Superior temporal gyrus (tissue), 1 donor: ENCODE results near the gene RAVER1.
"Not testable (repeated sequence)": the region's sequence is repeated elsewhere in the genome, so short reads cannot be mapped to it uniquely, and the experiment has no call there.

Experiments used
- DNase-seq: peaks from one replicate; pipeline ENCODE4 v3.0.0-alpha.2; 2016; ENCODE audit errors: extremely low spot score

Gene RAVER1

DNA sequence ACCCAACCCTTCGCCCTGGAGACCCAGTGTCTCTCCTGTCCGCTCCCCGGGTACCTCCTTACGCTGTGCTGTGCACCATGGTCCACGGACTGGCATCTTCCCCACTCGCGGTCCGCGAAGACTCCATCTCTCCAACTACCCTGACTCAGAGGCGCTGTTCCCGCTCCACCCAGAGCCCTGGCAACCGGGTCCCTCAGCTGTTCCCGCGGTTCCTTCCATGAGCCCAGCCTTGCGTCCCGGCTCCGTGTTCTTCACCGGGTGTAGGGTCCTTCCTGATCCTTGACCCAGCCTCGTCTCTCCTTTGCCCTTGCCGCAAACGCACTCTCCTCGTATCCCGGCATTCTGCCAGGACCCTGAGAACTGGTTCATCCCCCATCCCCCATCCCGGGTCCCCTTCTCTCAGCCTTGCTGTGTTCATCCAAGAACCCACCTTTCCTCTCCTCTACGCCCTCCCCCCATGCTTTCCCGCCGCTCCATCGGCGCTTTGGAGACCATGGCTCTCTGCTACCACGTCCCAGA lies 42.9 kb downstream of the RAVER1 start:
- no peak for DNase-seq

DNA sequence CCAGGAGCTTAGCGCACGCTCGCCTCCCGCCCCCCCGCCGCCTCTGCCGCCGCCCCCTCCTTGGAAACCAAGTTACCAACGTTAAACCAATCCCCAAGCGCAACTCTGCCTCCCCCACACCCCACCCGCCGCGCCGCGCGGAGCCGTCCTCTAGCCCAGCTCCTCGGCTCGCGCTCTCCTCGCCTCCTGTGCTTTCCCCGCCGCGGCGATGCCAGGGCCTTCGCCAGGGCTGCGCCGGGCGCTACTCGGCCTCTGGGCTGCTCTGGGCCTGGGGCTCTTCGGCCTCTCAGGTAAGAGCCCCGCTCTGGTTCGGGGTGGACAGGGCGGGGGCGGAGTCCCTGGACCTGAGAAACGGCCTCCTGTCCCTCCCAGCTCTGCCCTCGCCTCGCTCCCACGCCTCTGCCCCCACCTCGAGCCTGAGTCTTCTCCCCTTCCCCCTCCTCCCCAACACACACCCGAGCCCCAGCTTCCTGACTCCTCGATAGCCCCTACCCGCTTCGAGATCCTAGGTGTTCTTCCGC lies 43.4 kb downstream of the RAVER1 start, which contains the start of gene ICAM5:
TSS of gene ICAM5 (plus strand) at position 117 of the 521 bp plus-strand sequence. CDS start at position 209, 92 bp downstream.
- DNase-seq, result no peak

DNA sequence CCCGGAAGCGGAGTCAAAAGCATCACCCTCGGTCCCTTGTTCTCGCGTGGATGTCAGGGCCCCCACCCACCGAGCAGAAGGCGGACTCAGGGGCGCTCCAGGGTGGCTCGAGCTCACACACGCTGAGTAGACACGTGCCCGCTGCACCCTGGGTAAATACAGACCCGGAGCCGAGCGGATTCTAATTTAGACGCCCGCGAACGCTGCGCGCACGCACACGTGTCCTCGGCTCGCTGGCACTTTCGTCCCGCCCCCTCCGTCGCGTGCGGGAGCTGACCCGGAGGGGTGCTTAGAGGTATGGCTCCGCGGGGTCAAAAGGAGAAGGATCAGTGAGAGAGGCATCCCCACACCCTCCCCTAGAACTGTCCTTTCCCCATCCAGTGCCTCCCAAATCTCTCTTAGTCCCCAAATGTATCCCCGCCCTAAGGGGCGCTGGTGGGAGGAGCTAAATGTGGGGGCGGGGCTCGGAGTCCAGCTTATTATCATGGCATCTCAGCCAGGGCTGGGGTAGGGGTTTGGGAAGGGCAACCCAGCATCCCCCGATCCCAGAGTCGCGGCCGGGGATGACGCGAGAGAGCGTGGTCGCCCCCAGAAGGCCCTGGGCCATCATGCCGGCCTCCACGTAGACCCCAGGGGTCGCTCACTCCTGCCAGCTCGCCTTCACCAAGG lies 44.0 kb downstream of the RAVER1 start:
- DNase-seq, result peak; percentile 36

DNA sequence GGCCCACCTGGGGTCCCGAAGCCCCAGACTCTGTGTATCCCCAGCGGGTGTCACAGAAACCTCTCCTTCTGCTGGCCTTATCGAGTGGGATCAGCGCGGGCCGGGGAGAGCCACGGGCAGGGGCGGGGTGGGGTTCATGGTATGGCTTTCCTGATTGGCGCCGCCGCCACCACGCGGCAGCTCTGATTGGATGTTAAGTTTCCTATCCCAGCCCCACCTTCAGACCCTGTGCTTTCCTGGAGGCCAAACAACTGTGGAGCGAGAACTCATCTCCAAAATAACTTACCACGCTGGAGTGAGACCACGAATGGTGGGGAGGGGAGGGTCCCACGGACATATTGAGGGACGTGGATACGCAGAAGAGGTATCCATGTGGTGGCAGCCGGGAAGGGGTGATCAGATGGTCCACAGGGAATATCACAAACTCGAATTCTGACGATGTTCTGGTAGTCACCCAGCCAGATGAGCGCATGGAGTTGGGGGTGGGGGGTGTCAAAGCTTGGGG lies 44.6 kb downstream of the RAVER1 start:
- no peak for DNase-seq

DNA sequence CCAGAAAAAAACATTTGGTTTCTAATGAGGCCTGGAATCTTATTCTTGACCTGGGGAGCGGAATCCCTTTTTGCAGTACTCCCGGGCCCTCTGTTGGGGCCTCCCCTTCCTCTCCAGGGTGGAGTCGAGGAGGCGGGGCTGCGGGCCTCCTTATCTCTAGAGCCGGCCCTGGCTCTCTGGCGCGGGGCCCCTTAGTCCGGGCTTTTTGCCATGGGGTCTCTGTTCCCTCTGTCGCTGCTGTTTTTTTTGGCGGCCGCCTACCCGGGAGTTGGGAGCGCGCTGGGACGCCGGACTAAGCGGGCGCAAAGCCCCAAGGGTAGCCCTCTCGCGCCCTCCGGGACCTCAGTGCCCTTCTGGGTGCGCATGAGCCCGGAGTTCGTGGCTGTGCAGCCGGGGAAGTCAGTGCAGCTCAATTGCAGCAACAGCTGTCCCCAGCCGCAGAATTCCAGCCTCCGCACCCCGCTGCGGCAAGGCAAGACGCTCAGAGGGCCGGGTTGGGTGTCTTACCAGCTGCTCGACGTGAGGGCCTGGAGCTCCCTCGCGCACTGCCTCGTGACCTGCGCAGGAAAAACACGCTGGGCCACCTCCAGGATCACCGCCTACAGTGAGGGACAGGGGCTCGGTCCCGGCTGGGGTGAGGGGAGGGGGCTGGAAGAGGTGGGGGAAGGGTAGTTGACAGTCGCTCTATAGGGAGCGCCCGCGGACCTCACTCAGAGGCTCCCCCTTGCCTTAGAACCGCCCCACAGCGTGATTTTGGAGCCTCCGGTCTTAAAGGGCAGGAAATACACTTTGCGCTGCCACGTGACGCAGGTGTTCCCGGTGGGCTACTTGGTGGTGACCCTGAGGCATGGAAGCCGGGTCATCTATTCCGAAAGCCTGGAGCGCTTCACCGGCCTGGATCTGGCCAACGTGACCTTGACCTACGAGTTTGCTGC lies 46.3 kb downstream of the RAVER1 start, which contains the start of gene ICAM4:
TSS of gene ICAM4 (plus strand) at position 153 of the 935 bp plus-strand sequence. CDS start at position 211, 58 bp downstream.
- no peak for DNase-seq

DNA sequence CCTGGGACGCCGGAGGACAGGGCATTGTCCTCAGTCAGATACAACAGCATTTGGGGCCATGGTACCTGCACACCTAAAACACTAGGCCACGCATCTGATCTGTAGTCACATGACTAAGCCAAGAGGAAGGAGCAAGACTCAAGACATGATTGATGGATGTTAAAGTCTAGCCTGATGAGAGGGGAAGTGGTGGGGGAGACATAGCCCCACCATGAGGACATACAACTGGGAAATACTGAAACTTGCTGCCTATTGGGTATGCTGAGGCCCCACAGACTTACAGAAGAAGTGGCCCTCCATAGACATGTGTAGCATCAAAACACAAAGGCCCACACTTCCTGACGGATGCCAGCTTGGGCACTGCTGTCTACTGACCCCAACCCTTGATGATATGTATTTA lies 47.9 kb downstream of the RAVER1 start:
- no peak for DNase-seq

DNA sequence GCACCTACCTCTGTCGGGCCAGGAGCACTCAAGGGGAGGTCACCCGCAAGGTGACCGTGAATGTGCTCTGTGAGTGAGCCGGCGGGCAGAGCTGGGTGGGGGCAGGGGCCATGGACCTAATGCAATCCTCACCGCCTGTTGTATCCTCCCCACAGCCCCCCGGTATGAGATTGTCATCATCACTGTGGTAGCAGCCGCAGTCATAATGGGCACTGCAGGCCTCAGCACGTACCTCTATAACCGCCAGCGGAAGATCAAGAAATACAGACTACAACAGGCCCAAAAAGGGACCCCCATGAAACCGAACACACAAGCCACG lies 48.4 kb downstream of the RAVER1 start:
- no peak for DNase-seq

DNA sequence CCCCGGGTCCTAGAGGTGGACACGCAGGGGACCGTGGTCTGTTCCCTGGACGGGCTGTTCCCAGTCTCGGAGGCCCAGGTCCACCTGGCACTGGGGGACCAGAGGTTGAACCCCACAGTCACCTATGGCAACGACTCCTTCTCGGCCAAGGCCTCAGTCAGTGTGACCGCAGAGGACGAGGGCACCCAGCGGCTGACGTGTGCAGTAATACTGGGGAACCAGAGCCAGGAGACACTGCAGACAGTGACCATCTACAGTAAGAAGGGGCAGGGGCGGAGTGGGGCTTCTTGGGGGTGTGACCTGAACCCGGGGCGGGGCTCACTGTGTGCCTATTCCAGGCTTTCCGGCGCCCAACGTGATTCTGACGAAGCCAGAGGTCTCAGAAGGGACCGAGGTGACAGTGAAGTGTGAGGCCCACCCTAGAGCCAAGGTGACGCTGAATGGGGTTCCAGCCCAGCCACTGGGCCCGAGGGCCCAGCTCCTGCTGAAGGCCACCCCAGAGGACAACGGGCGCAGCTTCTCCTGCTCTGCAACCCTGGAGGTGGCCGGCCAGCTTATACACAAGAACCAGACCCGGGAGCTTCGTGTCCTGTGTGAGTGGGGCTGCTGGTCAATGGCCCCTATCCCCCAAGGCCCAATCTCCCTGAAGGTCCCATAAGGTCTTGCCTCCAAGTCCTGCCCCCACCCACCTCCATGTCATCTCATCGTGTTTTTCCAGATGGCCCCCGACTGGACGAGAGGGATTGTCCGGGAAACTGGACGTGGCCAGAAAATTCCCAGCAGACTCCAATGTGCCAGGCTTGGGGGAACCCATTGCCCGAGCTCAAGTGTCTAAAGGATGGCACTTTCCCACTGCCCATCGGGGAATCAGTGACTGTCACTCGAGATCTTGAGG lies 49.0 kb downstream of the RAVER1 start:
- DNase-seq, result no peak

DNA sequence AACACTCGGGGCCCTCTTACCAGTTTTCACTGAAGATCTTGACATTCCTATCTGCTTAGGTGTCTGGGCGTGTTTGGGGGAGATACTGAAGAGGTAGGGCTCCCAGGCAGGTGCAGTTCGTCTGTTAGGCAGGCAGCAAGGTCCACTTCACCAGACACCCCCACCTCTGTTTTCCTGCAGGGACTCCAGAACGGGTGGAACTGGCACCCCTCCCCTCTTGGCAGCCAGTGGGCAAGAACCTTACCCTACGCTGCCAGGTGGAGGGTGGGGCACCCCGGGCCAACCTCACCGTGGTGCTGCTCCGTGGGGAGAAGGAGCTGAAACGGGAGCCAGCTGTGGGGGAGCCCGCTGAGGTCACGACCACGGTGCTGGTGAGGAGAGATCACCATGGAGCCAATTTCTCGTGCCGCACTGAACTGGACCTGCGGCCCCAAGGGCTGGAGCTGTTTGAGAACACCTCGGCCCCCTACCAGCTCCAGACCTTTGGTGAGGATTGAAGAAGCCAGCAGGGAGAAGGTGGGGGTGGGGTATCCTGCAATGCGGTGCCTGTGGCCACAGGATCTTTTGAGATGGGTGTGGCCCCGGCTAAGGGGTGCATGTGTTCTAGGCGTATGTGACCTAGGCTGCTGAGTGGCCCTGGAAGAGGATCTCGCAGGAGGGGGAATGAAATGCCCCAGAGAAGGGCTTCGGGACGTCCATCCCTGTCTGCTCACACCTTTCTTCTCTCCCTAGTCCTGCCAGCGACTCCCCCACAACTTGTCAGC lies 49.8 kb downstream of the RAVER1 start:
- DNase-seq, result no peak

DNA sequence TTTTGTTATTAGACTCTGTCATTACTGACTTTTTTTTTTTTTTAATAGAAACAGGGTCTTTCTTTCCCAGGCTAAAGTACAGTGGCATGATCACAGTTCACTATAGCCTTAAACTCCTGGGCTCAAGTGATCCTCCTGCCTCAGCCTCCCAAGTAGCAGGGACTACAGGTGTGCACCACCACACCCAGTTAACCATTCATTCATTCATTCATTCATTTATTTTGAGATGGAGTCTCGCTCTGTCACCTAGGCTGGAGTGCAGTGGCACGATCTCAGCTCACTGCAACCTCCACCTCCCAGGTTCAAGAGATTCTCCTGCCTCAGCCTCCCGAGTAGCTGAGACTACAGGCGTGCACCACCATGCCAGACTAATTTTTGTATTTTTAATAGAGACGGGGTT lies 51.3 kb downstream of the RAVER1 start:
- DNase-seq, result not testable (repeated sequence)

DNA sequence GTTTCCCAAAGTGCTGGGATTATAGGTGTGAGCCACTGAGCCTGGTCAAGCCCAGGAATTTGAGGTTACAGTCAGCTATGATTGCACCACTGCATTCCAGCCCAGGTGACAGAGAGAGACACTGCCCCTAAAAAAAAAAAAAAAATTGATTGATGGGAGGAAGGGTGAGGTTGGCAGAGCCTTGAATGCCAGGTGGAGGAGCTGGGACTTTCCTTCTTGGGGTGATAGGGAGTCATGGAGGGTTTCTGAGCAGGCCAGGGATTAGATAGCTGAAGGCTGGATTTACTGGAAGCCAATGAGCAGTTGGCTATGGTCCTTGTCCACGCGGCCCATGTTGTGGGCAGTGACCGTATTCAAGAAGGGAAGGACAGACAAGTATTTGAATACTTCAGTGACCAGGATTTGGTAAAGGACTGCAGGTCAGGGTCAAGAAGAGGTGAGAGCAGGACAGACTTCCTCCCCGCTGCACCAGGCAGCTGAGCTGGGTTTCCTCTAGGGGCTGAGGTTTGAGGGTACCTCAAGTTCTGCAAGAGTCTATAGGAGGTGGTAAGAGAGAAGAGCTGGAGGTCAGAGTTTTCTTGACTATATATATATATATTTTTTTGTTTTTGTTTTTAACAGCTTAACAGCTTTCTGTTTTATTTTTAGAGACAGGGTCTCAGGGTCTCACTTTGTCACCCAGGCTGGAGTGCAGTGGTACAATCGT lies 53.4 kb downstream of the RAVER1 start:
- DNase-seq, result no peak

DNA sequence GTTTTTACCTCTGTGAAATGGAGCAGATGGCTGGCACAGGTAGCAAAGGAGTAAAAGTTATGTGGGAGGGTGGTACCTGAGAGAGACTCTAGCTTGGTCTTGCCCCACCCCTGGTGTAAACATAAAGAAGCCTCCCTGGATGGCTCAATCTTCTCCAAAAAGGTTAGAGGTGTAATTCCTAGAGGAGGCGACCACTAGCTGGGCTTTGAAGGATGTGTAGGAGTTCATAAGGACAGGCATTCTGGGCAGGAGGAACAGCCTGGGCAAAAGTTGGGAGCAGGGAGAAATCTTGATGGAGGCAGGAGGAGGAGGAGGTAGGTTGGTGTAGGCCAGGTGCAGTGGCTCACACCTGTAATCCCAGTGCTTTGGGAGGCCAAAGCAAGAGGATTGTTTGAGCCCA lies 54.4 kb downstream of the RAVER1 start:
- DNase-seq, result no peak

DNA sequence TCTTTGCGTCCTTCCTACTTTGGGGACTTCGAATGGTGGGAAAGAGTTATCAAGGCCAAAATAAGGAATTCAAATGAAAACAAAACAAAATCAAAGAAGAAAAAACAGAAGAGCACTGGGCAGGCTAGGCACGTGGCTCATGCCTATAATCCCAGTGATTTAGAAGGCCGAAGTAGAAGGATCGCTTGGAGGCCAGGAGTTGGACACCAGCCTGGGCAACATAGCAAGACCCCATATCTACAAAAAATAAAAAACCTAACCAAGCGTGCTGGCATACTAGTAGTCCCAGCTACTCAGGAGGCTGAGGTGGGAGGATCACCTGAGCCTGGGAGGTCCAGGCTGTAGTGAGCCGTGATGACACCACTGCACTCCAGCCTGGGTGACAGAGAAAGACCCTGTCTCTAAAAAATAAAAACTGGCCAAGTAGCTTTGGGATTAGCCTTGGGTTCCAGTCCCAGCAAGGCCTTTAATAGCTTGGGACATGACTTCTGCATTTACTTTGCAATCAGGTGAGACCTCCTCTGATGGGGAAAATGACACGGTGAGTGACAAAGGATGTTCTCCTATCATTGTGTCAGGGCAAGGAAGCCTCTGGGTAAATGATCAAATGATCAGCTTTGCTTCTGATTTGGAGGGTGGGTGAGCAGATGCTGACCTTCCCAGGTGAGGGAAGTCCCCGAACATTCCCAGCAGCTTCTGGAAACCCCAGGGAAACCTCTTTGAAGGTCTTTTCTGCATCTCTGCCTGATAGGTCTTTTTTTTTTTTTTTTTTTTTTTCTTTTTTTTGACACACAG lies 55.3 kb downstream of the RAVER1 start:
- DNase-seq, result no peak

DNA sequence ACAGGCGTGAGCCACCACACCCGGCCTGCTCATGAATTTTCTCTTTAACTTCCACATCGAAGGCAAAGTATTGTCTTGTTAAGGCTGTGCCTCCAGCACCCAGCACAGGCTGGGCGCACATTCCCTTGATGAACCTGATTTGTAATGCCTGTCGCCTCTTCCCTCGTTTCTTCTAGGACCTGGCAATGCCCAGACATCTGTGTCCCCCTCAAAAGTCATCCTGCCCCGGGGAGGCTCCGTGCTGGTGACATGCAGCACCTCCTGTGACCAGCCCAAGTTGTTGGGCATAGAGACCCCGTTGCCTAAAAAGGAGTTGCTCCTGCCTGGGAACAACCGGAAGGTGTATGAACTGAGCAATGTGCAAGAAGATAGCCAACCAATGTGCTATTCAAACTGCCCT lies 58.7 kb downstream of the RAVER1 start:
- no peak for DNase-seq

DNA sequence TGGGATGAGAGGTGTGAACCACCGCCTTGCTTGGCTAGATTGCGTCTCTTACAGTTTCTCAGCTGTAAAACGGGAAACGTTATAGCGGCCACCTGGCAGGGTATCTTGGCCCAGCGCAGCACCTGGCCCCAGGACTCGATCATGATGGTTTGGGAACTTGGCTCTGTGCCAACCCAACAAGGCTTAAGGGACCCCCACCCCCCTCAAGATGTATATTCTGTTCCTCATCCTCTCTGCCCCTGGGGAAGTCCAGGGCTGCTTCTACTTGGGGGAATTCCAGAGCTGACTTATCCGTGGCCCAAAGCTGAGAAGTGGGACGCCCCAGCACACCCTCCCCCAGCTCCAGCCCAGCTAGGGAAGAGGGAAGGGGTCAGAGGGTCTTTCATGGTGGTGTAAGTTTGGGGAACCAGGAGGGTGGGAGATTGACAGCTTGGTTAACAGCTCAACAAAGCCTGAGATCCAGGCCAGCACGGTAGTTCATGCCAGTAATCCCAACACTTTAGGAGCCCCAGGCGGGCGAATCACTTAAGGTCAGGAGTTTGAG lies 61.7 kb downstream of the RAVER1 start:
- DNase-seq, result no peak

DNA sequence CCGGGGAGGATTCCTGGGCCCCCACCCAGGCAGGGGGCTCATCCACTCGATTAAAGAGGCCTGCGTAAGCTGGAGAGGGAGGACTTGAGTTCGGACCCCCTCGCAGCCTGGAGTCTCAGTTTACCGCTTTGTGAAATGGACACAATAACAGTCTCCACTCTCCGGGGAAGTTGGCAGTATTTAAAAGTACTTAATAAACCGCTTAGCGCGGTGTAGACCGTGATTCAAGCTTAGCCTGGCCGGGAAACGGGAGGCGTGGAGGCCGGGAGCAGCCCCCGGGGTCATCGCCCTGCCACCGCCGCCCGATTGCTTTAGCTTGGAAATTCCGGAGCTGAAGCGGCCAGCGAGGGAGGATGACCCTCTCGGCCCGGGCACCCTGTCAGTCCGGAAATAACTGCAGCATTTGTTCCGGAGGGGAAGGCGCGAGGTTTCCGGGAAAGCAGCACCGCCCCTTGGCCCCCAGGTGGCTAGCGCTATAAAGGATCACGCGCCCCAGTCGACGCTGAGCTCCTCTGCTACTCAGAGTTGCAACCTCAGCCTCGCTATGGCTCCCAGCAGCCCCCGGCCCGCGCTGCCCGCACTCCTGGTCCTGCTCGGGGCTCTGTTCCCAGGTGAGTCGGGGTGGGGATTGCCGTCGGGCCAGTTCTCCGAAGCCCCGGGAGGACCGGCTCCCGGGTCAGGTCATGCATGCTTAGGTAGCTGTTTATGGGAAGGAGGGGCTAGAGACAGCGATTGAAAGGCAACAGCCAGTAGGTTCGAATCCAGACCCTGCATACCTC lies 62.5 kb downstream of the RAVER1 start, which contains the start of gene ICAM1:
TSS of gene ICAM1 (plus strand) at position 505 of the 779 bp plus-strand sequence. CDS start at position 545, 40 bp downstream.
- DNase-seq, result no peak

DNA sequence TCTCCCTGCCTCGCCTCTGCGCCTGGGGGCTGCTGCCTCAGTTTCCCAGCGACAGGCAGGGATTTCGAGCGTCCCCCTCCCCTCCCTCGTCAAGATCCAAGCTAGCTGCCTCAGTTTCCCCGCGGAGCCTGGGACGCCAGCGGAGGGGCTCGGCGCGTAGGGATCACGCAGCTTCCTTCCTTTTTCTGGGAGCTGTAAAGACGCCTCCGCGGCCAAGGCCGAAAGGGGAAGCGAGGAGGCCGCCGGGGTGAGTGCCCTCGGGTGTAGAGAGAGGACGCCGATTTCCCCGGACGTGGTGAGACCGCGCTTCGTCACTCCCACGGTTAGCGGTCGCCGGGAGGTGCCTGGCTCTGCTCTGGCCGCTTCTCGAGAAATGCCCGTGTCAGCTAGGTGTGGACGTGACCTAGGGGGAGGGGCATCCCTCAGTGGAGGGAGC lies 63.1 kb downstream of the RAVER1 start:
- no peak for DNase-seq
